Activated CD4-positive, CD25-positive, alpha-beta regulatory T cell treated with anti-CD3 and anti-CD28 coated beads, Interleukin-2, amount 50 U/mL, for 16 hours (primary cell): ENCODE data around the gene CCL27.

ENCODE experiments used
- DNase-seq: peaks from one replicate; pipeline ENCODE4 v3.0.0-alpha.2; 2020; ENCODE audit warnings: low read depth, low spot score

Gene CCL27

GRCh38 chr9:34662526-34663302 is at the start of gene CCL27:
CCL27 (minus strand) TSS chr9:34662657; CDS start chr9:34662633, 24 bp downstream.
- DNase-seq: no peak

DNA sequence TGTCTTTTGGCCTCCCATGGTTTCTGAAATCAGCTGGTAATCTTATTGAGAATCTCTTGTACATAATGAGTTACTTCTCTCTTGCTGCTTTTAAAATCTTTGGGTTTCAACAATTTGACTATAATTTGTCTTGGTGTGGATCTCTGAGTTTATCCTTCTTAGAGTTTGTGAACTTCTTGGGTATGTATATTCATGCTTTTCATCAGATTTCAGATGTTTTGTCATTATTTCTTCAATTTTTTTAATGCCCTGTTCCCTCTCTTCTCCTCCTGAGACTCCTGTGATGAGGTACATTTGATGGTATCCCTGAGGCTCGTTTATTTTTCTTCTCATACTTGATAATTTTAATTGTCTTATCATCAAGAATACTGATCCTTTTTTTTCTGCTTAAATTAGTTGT is 49.7 kb upstream of the CCL27 start:
- no peak for DNase-seq

DNA sequence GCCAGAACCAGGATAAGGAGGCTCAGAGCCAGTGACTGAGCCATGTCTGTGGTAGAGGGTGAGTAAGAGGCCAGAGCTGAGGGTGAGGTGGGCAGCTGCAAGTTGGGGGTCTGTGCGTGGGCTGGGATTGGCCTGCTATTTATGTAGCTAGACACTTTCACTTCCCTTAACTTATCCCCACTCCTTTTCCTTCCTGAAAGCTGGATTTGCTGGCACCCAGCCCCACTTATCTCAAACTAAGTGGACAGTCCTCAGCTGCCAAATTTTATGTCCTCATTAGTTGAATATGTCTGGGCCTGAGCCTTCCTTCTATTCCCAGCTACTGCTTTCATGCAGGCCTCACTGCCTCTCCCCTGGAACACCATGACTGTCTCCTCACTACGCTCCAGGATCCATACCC is 47.6 kb upstream of the CCL27 start, which contains the start of gene CCL21:
Gene CCL21 (minus strand): TSS at position 114 of the 400 bp plus-strand sequence. CDS start 70 bp downstream, at position 44.
- no peak for DNase-seq

- no peak for DNase-seq
These were observed 46.9 kb upstream of the CCL27 start for GRCh38 chr9:34709196-34709978.

DNA sequence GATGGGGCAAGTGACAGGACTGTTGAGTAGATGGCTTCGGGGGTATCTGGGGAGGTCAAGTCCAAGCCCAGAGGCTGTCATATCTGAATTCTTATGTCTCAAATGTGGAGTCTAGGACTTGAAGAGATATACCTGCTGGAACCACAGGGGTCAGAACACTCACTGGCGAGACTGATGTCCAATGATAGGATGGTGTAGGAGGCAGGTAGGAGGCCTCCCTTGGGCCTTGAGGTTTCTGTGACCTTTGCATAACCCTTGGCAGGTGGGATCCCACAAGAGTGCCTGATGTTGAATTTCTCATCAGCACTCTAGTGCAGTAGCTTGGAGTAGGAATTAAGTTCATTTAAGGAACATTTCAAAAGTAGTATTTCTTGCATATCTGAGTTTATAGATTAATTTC is 44.7 kb upstream of the CCL27 start:
- DNase-seq: no peak

DNA sequence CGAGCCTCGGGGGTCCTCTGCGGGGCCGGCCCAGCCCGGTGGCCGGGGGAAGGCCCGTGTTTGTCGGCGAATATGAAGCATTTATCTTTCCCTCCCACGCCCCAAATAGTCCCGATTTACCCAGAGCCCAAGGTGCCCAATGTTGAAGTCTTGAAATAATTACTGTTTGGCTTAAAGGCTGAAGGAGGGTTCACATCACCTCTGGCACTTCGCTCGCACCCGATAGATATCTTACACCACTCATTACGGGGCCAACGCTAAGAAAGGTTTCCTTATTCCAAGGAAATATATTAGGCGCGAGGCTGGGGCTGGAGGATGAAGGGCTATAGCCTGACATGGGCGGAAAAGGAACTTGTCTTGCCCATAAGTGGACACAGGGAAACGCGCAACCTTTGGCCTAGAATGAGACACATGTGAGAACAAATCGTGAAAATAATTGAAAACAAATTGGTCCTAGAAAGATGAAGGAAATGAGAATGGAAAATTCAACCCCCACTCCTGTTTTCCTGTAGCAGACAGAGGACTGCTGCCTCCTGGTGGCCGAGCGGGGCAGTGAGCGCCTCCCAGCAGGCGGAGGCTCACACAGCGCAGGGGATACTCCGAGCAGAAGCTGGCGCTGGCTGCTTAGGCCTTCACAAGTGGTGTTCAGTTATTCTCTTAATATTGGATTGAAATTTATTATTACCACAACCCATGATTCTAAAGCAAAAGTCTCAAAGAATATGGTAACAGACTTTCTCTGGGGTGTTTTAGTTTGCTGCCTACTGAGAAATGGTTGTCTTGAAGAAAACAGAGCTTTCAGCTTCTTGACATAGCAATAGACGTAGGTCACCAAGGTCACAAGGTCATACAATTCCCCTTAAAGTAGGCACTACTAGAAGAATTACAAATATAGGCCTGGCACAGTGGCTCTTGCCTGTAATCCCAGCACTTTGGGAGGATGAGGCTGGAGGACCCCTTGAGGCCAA is 39.6 kb upstream of the CCL27 start:
- DNase-seq: peak; percentile 41

DNA sequence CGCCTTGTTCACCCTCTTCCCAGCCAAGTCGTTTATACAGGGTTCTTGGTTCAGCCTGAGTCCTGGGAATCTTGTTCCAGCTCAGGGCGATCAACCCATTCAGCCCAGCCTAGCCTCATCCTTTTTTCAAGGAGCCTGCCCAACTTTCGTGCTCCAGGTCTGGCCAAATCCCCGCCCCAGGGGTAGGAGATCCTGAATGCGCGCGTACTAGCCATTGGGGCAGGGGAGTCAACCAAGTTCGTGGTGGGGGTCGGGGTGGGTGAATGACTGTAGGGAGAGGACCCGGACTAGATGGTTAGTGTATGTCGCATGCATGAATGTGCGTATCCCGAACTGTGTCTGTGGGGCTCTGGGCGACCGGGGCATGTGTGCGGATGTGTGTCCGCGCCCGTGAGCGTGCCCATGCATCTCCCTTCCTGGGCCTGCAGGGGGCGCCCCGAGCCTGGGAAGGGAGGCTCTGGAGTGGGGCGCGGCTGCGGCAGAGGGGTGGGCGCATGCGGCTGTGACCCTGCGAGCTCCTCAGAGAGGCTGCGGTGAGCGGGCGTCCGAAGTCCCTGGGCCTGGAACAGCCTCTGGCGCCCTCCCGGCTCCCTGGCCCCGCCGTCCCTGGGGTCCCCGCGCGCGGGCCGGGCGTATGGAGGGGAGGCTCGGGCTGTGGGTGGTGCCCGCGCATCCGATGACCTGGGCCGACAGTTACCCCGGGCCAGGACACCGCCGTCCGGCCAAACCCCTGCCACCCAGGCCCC is 38.7 kb upstream of the CCL27 start:
- peak; percentile 51 for DNase-seq

DNA sequence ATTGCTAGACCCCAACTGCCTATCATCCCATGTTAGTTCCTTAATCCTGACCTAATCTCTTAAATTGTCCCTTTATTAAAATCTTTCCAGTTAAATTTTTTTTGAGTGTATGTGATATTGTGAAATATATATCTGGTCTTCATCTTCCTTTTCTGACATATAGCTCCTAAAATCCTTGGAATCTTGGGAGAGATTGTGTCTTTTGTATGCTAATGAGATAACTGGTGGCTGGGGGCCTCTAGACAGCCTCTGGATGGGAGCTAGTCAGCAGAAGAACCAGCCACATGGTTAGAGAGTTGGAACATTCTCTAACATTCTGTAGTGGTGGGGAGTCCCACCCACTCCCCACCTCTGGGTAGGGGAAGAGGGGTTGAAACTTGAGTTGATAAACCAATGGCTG is 32.4 kb upstream of the CCL27 start:
- DNase-seq: no peak

DNA sequence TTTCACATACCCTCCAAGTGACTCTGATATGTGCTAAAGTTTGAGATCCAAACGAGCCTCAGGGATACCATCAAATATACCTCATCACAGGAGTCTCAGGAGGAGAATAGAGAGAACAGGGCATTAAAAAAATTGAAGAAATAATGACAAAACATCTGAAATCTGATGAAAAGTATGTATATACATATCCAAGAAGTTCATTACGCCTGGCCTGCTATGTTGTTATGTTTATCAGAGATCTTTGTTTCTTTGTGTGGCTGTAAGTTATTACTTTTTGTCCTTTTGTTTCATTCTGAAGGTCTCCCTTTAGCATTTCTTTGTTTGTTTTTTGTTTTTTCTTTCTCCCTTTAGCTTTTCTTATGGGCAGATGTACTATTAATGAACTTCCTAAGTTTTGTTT is 31.1 kb upstream of the CCL27 start:
- no peak for DNase-seq

DNA sequence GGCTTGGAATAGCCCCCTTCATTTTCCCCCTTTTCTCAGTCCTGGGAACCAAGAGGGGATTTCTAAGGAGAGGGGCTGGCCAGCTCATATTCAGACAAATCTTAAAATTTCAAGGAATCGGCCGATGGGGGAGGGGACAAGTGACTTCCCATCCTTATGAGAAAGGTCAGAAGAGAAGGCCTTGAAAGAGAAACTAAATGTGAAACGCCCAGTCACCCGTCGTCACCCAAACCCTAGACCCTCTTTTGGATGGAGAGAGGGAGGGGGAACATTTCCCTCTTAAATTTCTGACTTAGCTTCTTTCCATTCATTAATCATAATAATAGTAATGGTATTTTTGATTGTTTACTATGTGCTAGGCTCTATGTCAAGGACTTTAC is 29.5 kb upstream of the CCL27 start:
- DNase-seq: no peak

DNA sequence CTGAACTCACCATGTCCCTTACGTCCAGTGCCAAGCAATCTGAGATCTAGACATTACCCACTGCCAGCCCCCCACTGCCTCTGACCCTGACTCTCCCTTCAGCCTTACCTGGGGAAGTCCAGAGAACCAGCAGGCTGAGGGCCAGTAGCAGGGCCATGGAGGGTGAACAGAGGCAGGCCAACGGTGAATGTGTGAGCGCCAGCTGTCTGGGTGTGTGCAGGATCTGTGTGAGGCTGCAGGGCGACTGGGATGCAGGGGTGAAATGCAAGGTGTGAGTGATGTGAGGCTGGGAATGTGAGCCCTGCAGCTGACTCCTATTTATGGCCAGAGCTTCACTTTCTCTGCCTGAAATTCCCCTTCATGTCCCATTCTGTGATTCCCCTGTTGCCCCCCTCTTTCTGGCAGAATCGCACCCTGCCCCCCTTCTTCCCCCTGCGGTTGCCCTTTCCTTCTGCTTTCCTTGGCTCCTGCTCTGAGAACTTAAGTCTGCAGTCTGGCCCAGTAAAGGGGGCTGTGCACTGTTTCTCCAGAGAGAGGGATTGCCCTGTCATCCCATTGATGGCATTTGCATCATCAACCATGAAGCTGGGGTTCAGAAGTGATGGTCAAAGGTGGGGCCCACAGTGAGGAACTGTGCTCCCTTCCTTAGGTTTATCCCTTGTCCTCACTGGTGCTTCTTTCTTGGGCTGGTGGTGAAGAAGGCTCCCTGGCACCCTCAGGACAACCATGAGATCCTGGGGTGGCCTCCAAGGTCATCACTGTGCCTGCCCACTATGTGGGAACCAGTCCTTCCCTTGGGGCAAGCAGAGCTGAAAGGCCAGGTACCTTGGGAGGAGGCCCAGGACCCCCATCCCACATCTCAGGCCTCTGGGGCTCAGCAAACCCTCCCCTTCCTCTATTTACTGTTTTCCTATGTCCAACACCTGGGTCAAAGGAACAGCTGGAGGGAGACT is 28.8 kb upstream of the CCL27 start, which contains the start of gene CCL19:
Gene CCL19 (minus strand): TSS at position 294 of the 953 bp plus-strand sequence. CDS start 137 bp downstream, at position 157.
- DNase-seq: no peak

DNA sequence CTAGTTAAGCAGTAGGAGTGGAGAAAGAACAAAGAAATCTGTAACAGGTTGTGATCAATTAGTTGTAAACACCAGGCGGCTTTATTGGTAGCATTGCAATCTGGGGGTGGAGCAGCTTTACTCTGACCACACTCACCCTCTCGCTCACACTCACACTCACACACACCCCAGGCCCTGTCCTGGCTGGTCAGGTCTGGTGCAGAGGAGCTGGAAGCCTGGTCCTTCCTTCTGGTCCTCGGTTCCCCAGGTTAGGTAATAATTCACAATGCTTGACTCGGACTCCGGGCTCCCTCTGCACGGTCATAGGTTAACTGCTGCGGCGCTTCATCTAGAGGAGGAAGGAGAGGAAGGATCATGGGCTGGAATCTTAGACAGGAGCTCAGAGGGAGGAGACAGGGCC is 27.1 kb upstream of the CCL27 start:
- no peak for DNase-seq

GRCh38 chr9:34689116-34689470 is 26.6 kb upstream of the CCL27 start:
- no peak for DNase-seq

DNA sequence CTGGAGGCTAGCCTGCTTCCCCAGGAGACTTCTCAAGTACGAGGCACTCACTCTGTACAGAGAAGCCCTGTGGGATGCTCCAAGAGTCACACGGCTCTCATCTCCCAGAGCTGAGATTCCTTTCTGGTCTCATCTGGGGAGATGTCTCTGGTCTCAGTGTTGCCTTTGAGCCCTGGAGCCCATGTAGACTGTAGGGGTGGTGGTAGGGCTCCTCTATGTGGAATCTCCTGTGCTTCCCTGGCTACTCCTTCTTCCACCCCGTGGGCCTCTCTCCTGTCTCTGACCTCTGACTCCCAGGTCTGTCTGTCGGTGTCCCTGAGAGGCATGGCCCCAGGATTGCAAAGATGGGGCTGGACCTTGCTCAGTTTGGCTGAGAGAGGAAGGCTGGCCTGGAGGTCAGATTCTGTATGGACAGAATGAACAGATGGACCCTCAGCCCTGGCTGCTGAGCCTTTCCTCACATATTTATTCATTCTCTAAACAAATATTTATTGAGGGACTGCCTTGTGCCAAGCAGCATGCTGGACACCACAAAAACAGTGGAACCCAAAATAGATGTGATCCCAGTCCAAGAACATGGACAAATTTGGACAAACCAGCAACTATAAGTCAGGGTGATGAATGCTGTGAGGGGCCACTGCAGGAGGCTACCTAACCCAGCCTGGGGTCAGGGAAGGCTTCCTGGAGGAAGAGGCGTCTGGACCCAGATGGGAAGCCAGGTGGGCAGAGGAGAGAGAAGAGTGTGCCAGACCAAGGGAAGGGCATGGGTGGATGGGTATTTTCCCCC is 26.1 kb upstream of the CCL27 start:
- no peak for DNase-seq

GRCh38 chr9:34687276-34688030 is 25.0 kb upstream of the CCL27 start:
- no peak for DNase-seq

DNA sequence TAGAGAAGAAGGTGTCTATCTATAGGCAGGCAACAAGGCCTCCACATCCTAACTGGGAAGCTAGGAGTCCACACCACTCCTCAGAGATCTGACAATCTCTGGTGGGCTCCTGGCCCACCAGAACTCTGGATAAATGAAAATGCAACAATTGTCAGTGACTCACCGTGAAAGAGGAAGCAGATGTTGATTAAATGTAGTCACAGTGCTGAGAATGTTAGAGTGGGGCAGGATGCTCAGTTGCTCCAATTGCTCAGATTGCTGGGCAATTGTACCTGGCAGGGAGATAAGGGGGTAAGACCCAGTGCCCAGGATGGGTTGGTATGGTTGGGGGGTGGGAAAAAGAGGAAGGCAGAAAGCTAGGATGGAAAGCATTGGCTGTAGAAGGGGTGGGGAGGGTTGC is 24.3 kb upstream of the CCL27 start:
- DNase-seq: no peak

DNA sequence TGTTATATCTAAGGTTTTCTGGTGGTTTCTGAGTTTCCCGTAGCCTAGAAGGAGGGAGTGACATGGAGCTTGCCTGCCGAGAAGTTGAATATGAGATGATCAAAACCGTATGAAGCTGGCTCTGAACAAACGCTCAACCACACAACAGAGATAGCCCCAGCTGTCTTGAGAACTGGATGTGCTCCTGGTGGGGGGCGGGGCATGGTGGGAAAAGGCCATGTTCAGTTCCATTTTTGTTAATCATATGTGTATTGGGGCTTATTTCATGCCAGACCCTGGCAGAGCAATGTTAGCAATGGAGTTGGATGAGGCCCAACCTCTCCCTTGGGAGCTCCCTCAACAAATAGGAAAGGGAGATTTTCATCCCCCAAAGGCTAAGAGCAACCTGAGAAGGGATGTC is 23.8 kb upstream of the CCL27 start:
- DNase-seq: no peak

DNA sequence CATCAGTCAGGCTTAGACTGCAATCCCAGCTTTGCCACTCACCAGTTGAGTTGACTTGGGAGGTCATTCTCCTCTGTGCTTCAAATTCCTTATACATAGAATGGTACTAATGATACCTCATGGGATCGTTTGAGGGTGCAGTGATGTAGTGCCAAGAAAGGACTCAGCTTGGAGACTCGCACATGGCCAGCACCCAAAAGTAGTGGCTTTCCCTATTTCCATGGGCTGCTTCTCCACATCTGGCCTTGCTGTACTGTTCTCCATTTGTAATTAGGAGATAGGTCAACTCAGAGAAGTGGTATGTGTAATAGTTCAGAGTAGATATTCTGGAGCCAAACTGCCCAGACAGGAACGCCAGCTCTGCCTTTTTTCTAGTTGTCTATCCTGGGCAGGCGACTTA is 23.1 kb upstream of the CCL27 start:
- DNase-seq: no peak
